ENCODE measurements around the gene HS2ST1.

The HS2ST1 gene

GRCh38 chr1:87113313-87113712, 198.9 kb downstream of the HS2ST1 start:
- H3K4me2 ChIP-seq (ENCODE audit: low read length): no peak overlapping the region
- H4K20me1 ChIP-seq (ENCODE audit: insufficient read depth, low read length): no peaks in the 10 kb centered on the region

DNA sequence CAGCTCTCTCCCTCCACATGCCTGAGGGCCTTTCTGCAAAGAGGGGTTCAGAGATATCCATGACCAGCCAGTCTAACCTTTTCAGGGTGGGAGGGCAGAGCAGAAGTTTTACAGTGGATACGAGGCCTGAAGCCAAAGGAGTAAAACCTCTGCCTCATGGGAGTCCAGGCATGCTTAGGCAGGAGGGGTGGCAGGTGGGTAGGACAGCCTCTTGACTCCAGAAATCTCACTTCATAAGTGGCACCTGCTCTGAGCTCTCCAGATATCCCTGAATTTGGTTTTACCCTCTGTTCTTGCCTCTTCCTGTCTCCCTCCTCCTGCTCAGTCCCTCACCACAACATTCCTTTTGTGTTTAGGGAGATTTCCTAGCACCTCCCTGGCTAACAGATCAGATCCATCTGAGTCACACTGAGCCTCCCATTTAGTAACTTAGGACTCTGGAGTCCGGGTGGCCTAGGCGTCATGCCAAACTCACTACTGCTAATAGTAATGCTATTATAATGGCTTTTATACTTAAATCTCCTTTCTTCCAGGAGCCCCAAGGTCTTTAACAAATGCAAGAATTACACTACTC, 201.0 kb downstream of the HS2ST1 start:
- H2AFZ ChIP-seq (ENCODE audit: low read length): no peak overlapping the region
- H4K20me1 ChIP-seq (ENCODE audit: insufficient read depth, low read length): no peaks in the 10 kb centered on the region
- no peaks in the 10 kb centered on the region for H3K27me3 ChIP-seq (ENCODE audit: insufficient read depth, low read length)
- H3K27ac ChIP-seq (ENCODE audit: low read depth, low read length, poor library complexity, severe bottlenecking): no peak overlapping the region
- H3K4me1 ChIP-seq (ENCODE audit: insufficient read depth, low read length, severe bottlenecking): no peaks in the 10 kb centered on the region
- no peaks in the 10 kb centered on the region for H3F3A ChIP-seq (ENCODE audit: insufficient read depth, low read length)
- H3K9ac ChIP-seq (ENCODE audit: low read length): no peak overlapping the region
- H3K9me2 ChIP-seq (ENCODE audit: low read depth, low read length): no peaks in the 10 kb centered on the region
- no peaks in the 10 kb centered on the region for H3K36me3 ChIP-seq (ENCODE audit: insufficient read depth, low read length)
- TF ChIP-seq, protein P1, sequence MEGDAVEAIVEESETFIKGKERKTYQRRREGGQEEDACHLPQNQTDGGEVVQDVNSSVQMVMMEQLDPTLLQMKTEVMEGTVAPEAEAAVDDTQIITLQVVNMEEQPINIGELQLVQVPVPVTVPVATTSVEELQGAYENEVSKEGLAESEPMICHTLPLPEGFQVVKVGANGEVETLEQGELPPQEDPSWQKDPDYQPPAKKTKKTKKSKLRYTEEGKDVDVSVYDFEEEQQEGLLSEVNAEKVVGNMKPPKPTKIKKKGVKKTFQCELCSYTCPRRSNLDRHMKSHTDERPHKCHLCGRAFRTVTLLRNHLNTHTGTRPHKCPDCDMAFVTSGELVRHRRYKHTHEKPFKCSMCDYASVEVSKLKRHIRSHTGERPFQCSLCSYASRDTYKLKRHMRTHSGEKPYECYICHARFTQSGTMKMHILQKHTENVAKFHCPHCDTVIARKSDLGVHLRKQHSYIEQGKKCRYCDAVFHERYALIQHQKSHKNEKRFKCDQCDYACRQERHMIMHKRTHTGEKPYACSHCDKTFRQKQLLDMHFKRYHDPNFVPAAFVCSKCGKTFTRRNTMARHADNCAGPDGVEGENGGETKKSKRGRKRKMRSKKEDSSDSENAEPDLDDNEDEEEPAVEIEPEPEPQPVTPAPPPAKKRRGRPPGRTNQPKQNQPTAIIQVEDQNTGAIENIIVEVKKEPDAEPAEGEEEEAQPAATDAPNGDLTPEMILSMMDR (IDR thresholded peaks at IDR 0.05; ENCODE audit: low read length): no peak
- no peak for TF ChIP-seq EZH2 (IDR thresholded peaks at IDR 0.05; ENCODE audit: borderline replicate concordance, low read length)
- no peak overlapping the region for H3K4me2 ChIP-seq (ENCODE audit: low read length)
- H3K4me3 ChIP-seq (ENCODE audit: low read depth, low read length, poor library complexity, severe bottlenecking): no peak overlapping the region
- no peaks in the 10 kb centered on the region for H3K9me3 ChIP-seq (ENCODE audit: low read length)
- no peaks in the 10 kb centered on the region for H3K79me2 ChIP-seq (ENCODE audit: insufficient read depth, low read length)

More at GRCh38 chr1:87113313-87113712, 198.9 kb downstream of the HS2ST1 start:
- H3K79me2 ChIP-seq (ENCODE audit: insufficient read depth, low read length): no peaks in the 10 kb centered on the region
- no peaks in the 10 kb centered on the region for H3K9me2 ChIP-seq (ENCODE audit: low read depth, low read length)
- no peak overlapping the region for H3K4me3 ChIP-seq (ENCODE audit: low read depth, low read length, poor library complexity, severe bottlenecking)
- H3K27me3 ChIP-seq (ENCODE audit: insufficient read depth, low read length): no peaks in the 10 kb centered on the region
- no peaks in the 10 kb centered on the region for H3K4me1 ChIP-seq (ENCODE audit: insufficient read depth, low read length, severe bottlenecking)
- H3F3A ChIP-seq (ENCODE audit: insufficient read depth, low read length): no peaks in the 10 kb centered on the region
- no peak overlapping the region for H2AFZ ChIP-seq (ENCODE audit: low read length)
- H3K36me3 ChIP-seq (ENCODE audit: insufficient read depth, low read length): no peaks in the 10 kb centered on the region
- TF ChIP-seq EZH2 (IDR thresholded peaks at IDR 0.05; ENCODE audit: borderline replicate concordance, low read length): no peak
- TF ChIP-seq, protein P1 (IDR thresholded peaks at IDR 0.05; ENCODE audit: low read length): no peak
- no peaks in the 10 kb centered on the region for H3K9me3 ChIP-seq (ENCODE audit: low read length)
- H3K27ac ChIP-seq (ENCODE audit: low read depth, low read length, poor library complexity, severe bottlenecking): no peak overlapping the region
- no peak overlapping the region for H3K9ac ChIP-seq (ENCODE audit: low read length)

GRCh38 chr1:87115891-87116290, 201.5 kb downstream of the HS2ST1 start:
- Histone ChIP-seq H2AFZ (ENCODE audit: low read length) (no peak overlapping the region), H3K9me3 (ENCODE audit: low read length) (no peaks in the 10 kb centered on the region), H4K20me1 (ENCODE audit: insufficient read depth, low read length) (no peaks in the 10 kb centered on the region), H3K27ac (ENCODE audit: low read depth, low read length, poor library complexity, severe bottlenecking) (no peak overlapping the region), H3K4me1 (ENCODE audit: insufficient read depth, low read length, severe bottlenecking) (no peaks in the 10 kb centered on the region), H3K36me3 (ENCODE audit: insufficient read depth, low read length) (no peaks in the 10 kb centered on the region), H3K4me2 (ENCODE audit: low read length) (no peak overlapping the region), H3K27me3 (ENCODE audit: insufficient read depth, low read length) (no peaks in the 10 kb centered on the region), H3K79me2 (ENCODE audit: insufficient read depth, low read length) (no peaks in the 10 kb centered on the region), H3K9ac (ENCODE audit: low read length) (no peak overlapping the region), H3F3A (ENCODE audit: insufficient read depth, low read length) (no peaks in the 10 kb centered on the region), H3K4me3 (ENCODE audit: low read depth, low read length, poor library complexity, severe bottlenecking) (no peak overlapping the region), H3K9me2 (ENCODE audit: low read depth, low read length) (no peaks in the 10 kb centered on the region)
- TF ChIP-seq EZH2 (IDR thresholded peaks at IDR 0.05; ENCODE audit: borderline replicate concordance, low read length): no peak
- TF ChIP-seq, protein P1 (IDR thresholded peaks at IDR 0.05; ENCODE audit: low read length): no peak

Data from OCI-LY1 (cell line).